IMR-90 (cell line): ENCODE data around the gene ALX4. TPM values are rescaled to one million over a fixed set of nuclear protein-coding genes. Genes with fewer than 3 reads are reported as not detected.

ENCODE experiments used
- ATAC-seq: fragments of 200-7000 bp; cut with Tn5 transposase; 2 replicates; pipeline ENCODE4 v1.9.1; 2020; ENCODE audit warnings: low read depth, mild to moderate bottlenecking, moderate library complexity
- BruUV-seq: library from RNA; stranded (reverse); fragments of 400-500 nt; replicated peaks from 2 replicates; lab custom pipeline; 2021; lab: Mats Ljungman, UMichigan
- CTCF ChIA-PET: fragments of 300-600 bp; formaldehyde crosslinking; extraction: SDS; loops from one replicate; lab custom pipeline; 2021; ENCODE audit warnings: antibody characterized with exemption; lab: Yijun Ruan, JAX
- POLR2A ChIA-PET: fragments of 300-600 bp; sonication (Branson Sonifier 250); formaldehyde crosslinking; loops from one replicate; lab custom pipeline; 2022; ENCODE audit warnings: antibody characterized with exemption; ENCODE audit not compliant: unreplicated experiment; lab: Charles Lee
- DNase-seq: peaks from one replicate; pipeline ENCODE4 v3.0.0; 2013
- H2AFZ ChIP-seq: replicated peaks from 2 replicates; pipeline ENCODE3; 2013; ENCODE audit warnings: low read length, mild to moderate bottlenecking; ENCODE audit not compliant: poor library complexity
- H2AK5ac ChIP-seq: 2 replicates; pipeline ENCODE4 v1.6.1; 2013; ENCODE audit warnings: low read depth, low read length, inconsistent platforms
- H2AK9ac ChIP-seq: replicated peaks from 2 replicates; pipeline ENCODE3; 2013; ENCODE audit warnings: mild to moderate bottlenecking, low read depth, low read length, moderate library complexity; ENCODE audit not compliant: poor library complexity
- H2BK120ac ChIP-seq: 2 replicates; pipeline ENCODE4 v1.6.1; 2013; ENCODE audit warnings: low read depth, low read length, inconsistent platforms
- H2BK15ac ChIP-seq: 3 replicates; pipeline ENCODE4 v1.6.1; 2013; ENCODE audit warnings: low read depth, low read length, inconsistent platforms
- H2BK20ac ChIP-seq: 2 replicates; pipeline ENCODE4 v1.6.1; 2013; ENCODE audit warnings: low read depth, mild to moderate bottlenecking, inconsistent platforms, low read length, moderate library complexity
- H2BK5ac ChIP-seq: 2 replicates; pipeline ENCODE4 v1.6.1; 2013; ENCODE audit warnings: mild to moderate bottlenecking, low read depth, low read length, inconsistent platforms; ENCODE audit not compliant: poor library complexity, severe bottlenecking
- H3K14ac ChIP-seq: replicated peaks from 2 replicates; pipeline ENCODE4 v1.6.1; 2013; ENCODE audit warnings: low read depth, low read length, inconsistent platforms
- H3K18ac ChIP-seq: 2 replicates; pipeline ENCODE4 v1.6.1; 2013; ENCODE audit warnings: low read depth, low read length, control low read depth
- H3K23ac ChIP-seq: 2 replicates; pipeline ENCODE4 v1.6.1; 2013; ENCODE audit warnings: low read depth, low read length, inconsistent platforms
- H3K27ac ChIP-seq: 2 replicates; pipeline ENCODE4 v1.5.1; 2013; ENCODE audit warnings: mild to moderate bottlenecking, control low read depth, low read length; ENCODE audit not compliant: insufficient read depth
- H3K27me3 ChIP-seq: 2 replicates; pipeline ENCODE4 v1.6.1; 2013; ENCODE audit warnings: low read length; ENCODE audit not compliant: control insufficient read depth, insufficient read depth
- H3K36me3 ChIP-seq: 2 replicates; pipeline ENCODE4 v1.6.1; 2013; ENCODE audit warnings: low read length, mixed read lengths; ENCODE audit not compliant: control insufficient read depth, insufficient read depth
- H3K4ac ChIP-seq: 2 replicates; pipeline ENCODE4 v1.6.1; 2013; ENCODE audit warnings: low read depth, low read length, inconsistent platforms
- H3K4me1 ChIP-seq: 2 replicates; pipeline ENCODE4 v1.6.1; 2013; ENCODE audit warnings: low read length, mixed read lengths; ENCODE audit not compliant: control insufficient read depth, insufficient read depth
- H3K4me2 ChIP-seq: 2 replicates; pipeline ENCODE4 v1.6.1; 2013; ENCODE audit warnings: low read depth, mild to moderate bottlenecking, control low read depth, low read length, moderate library complexity
- H3K4me3 ChIP-seq: 2 replicates; pipeline ENCODE4 v1.5.1; 2013; ENCODE audit warnings: low read depth, mild to moderate bottlenecking, control low read depth, low read length, moderate library complexity; ENCODE audit not compliant: insufficient read depth
- H3K56ac ChIP-seq: 2 replicates; pipeline ENCODE4 v1.6.1; 2013; ENCODE audit warnings: low read length, inconsistent platforms; ENCODE audit not compliant: insufficient read depth; ENCODE audit errors: extremely low read depth
- H3K79me1 ChIP-seq, 2 experiments: 2 replicates each; pipeline ENCODE4 v1.6.1; 2013; ENCODE audit warnings: low read length in 2 of 2, inconsistent platforms in 1 of 2, low read depth in 1 of 2
- H3K9ac ChIP-seq: 2 replicates; pipeline ENCODE4 v1.6.1; 2013; ENCODE audit warnings: low read depth, low read length, control low read depth
- H3K9me1 ChIP-seq: 2 replicates; pipeline ENCODE4 v1.6.1; 2013; ENCODE audit warnings: low read length, inconsistent platforms; ENCODE audit not compliant: insufficient read depth
- H3K9me3 ChIP-seq: 2 replicates; pipeline ENCODE4 v1.6.1; 2013; ENCODE audit warnings: low read length; ENCODE audit not compliant: control insufficient read depth, insufficient read depth
- H4K20me1 ChIP-seq: 2 replicates; pipeline ENCODE4 v1.6.1; 2013; ENCODE audit warnings: low read length, inconsistent platforms; ENCODE audit not compliant: insufficient read depth
- H4K5ac ChIP-seq: 2 replicates; pipeline ENCODE4 v1.6.1; 2013; ENCODE audit warnings: mild to moderate bottlenecking, low read depth, low read length, control low read depth
- H4K8ac ChIP-seq, 2 experiments: 2 replicates each; pipeline ENCODE4 v1.6.1; 2013; ENCODE audit warnings: low read depth in 2 of 2, low read length in 2 of 2, control low read depth in 1 of 2, inconsistent platforms in 1 of 2
- H4K91ac ChIP-seq: 2 replicates; pipeline ENCODE4 v1.6.1; 2013; ENCODE audit warnings: low read depth, low read length, inconsistent platforms; ENCODE audit not compliant: insufficient read depth
- BHLHE40 ChIP-seq: fragments of 150-350 bp; IDR thresholded peaks from 2 replicates; pipeline ENCODE4 v1.6.1; 2016; ENCODE audit warnings: mild to moderate bottlenecking, low read depth, low read length
- CEBPB ChIP-seq: IDR thresholded peaks from 2 replicates; pipeline ENCODE4 v1.6.1; 2012; ENCODE audit warnings: low read depth, low read length, improper control_type of control experiment
- CHD1 ChIP-seq: IDR thresholded peaks from 2 replicates; pipeline ENCODE4 v1.6.1; 2012; ENCODE audit warnings: low read depth, low read length, improper control_type of control experiment
- CTCF ChIP-seq: conservative IDR thresholded peaks from 2 replicates; pipeline ENCODE4 v1.5.1; 2012; ENCODE audit warnings: mild to moderate bottlenecking, low read depth, low read length, improper control_type of control experiment
- ELK1 ChIP-seq: fragments of 150-350 bp; IDR thresholded peaks from 2 replicates; pipeline ENCODE4 v1.6.1; 2016; ENCODE audit warnings: low read depth, mild to moderate bottlenecking, low read length, moderate library complexity, borderline replicate concordance
- FOS ChIP-seq: fragments of 150-350 bp; IDR thresholded peaks from 2 replicates; pipeline ENCODE4 v1.6.1; 2016; ENCODE audit warnings: low read depth, low read length
- MAZ ChIP-seq: IDR thresholded peaks from 2 replicates; pipeline ENCODE4 v1.6.1; 2012; ENCODE audit warnings: low read depth, mild to moderate bottlenecking, low read length, improper control_type of control experiment, moderate library complexity, borderline replicate concordance
- MXI1 ChIP-seq: IDR thresholded peaks from 2 replicates; pipeline ENCODE4 v1.6.1; 2012; ENCODE audit warnings: low read depth, mild to moderate bottlenecking, low read length, moderate library complexity, borderline replicate concordance
- NFE2L2 ChIP-seq: fragments of 150-350 bp; IDR thresholded peaks from 2 replicates; pipeline ENCODE4 v1.6.1; 2016; ENCODE audit warnings: low read depth, mild to moderate bottlenecking, low read length
- POLR2A ChIP-seq: IDR thresholded peaks from 2 replicates; pipeline ENCODE4 v1.6.1; 2012; ENCODE audit warnings: mild to moderate bottlenecking, low read depth, low read length
- RAD21 ChIP-seq: IDR thresholded peaks from 2 replicates; pipeline ENCODE4 v1.6.1; 2012; ENCODE audit warnings: low read length, improper control_type of control experiment
- RCOR1 ChIP-seq: IDR thresholded peaks from 2 replicates; pipeline ENCODE4 v1.6.1; 2012; ENCODE audit warnings: mild to moderate bottlenecking, low read length, improper control_type of control experiment; ENCODE audit not compliant: insufficient replicate concordance
- RFX5 ChIP-seq: IDR thresholded peaks from 2 replicates; pipeline ENCODE4 v1.8.0; 2012; ENCODE audit warnings: low read depth, mild to moderate bottlenecking, low read length, moderate library complexity
- SMC3 ChIP-seq: fragments of 150-350 bp; IDR thresholded peaks from 2 replicates; pipeline ENCODE4 v1.6.1; 2016; ENCODE audit warnings: low read depth, mild to moderate bottlenecking, antibody characterized with exemption, low read length, moderate library complexity
- USF2 ChIP-seq: fragments of 150-350 bp; IDR thresholded peaks from 2 replicates; pipeline ENCODE4 v1.6.1; 2017; ENCODE audit warnings: mild to moderate bottlenecking, antibody characterized with exemption, low read length, low read depth
- WGBS, 2 experiments: methylation state at CpG; one replicate each; pipeline versions ENCODE4 v1.1.5 to v1.1.7; 2013; ENCODE audit warnings: missing lambda C conversion rate in 2 of 2; ENCODE audit not compliant: insufficient read length in 1 of 2; ENCODE audit errors: extremely low coverage in 2 of 2; 5-methylcytosine and 5-hydroxymethylcytosine counted together
- dilution Hi-C: fragments of 300-500 bp; cut with HindIII; formaldehyde crosslinking; loops from one replicate; pipeline ENCODE4 v1.14.3; 2018; ENCODE audit warnings: low sequenced_read_pairs; ENCODE audit not compliant: unreplicated experiment
- in situ Hi-C: fragments of 300-500 bp; cut with MboI; formaldehyde crosslinking; loops from 3 replicates; pipeline ENCODE4 v1.14.3; 2019; ENCODE audit warnings: low sequenced_read_pairs, inconsistent platforms, mixed read lengths
- intact Hi-C: fragments of 100-400 bp; cut with micrococcal nuclease; formaldehyde crosslinking; loops from 2 replicates; pipeline ENCODE4 v1.10.0; 2022
- polyA plus RNA-seq, 3 experiments: library from polyadenylated mRNA; depleted of rRNA; stranded (reverse); fragments of >200 nt; gene quantifications; 2 replicates each; pipeline ENCODE4 v1.2.3, GENCODE V29; 2012; ENCODE audit warnings: low replicate concordance in 1 of 3
- total RNA-seq: library from RNA; depleted of rRNA; stranded (reverse); fragments of >200 nt; gene quantifications from 2 replicates; pipeline ENCODE4 v1.2.3, GENCODE V29; 2012

ALX4 gene
- total and polyA plus RNA-seq, 2 of the 4 experiments (the other 2 are of a cell fraction) = not detected

GRCh38 chr11:44252999-44253602 is 56.8 kb downstream of the ALX4 start:
- Histone ChIP-seq H3K4ac (no peak overlapping the region), H4K20me1 (no peaks in the 10 kb centered on the region), H2AK9ac (no peak overlapping the region), H3K56ac (no peak overlapping the region), H2BK15ac (no peak overlapping the region), H3K18ac (no peak overlapping the region), H2BK20ac (no peak overlapping the region), H3K4me3 (no peak overlapping the region), H3K4me2 (no peak overlapping the region), H3K36me3 (no peaks in the 10 kb centered on the region), H2BK120ac (no peak overlapping the region), H2BK5ac (no peak overlapping the region), H3K79me1 (no peaks in the 10 kb centered on the region), H3K9me1 (0 out of 2 replicates have a peak, but pooled peaks cover 3% of the 10 kb centered on the region), H4K8ac (no peak overlapping the region), H3K23ac (no peak overlapping the region), H3K9ac (no peak overlapping the region), H4K5ac (no peak overlapping the region), H3K14ac (no peak overlapping the region), H3K27ac (no peak overlapping the region), H3K4me1 (no peaks in the 10 kb centered on the region; the same call in 1 of the 2 replicates), H2AK5ac (no peak overlapping the region), H3K27me3 (no peaks in the 10 kb centered on the region), H2AFZ (no peak overlapping the region), H3K9me3 (no peaks in the 10 kb centered on the region; the same call in 1 of the 2 replicates), H4K91ac (no peak overlapping the region)
- dilution Hi-C loops = no loop called here
- ChIA-PET CTCF (no interaction called here), POLR2A (no interaction called here)
- no CpG with 5 or more reads among the region's 2 CpGs for WGBS, 2 experiments
- ATAC-seq (no peak), DNase-seq (no peak)
- in situ Hi-C loops = no loop called here
- TF ChIP-seq FOS (no peak), BHLHE40 (no peak), SMC3 (no peak), RCOR1 (no peak), CTCF (no peak), NFE2L2 (no peak), RAD21 (no peak), MAZ (no peak), USF2 (no peak), POLR2A (no peak), CHD1 (no peak), CEBPB (no peak), RFX5 (no peak), MXI1 (no peak), ELK1 (no peak)
- BruUV-seq = no TSS peak
- intact Hi-C loops = loop anchor here (10.0 kb wide), 1 partner anchor 118 kb away; no protein-coding TSS in a partner anchor
